Ectodermal cell (in vitro differentiated cells): ENCODE results near the gene SIGLEC12.
"Not testable (repeated sequence)": the region's sequence is repeated elsewhere in the genome, so short reads cannot be mapped to it uniquely, and the experiment has no call there.

Experiments used
- H3K27ac ChIP-seq: 2 replicates; pipeline ENCODE4 v1.7.0; 2013; ENCODE audit warnings: mild to moderate bottlenecking, low read depth, low read length; ENCODE audit not compliant: insufficient read depth, poor library complexity, severe bottlenecking
- H3K27me3 ChIP-seq: 2 replicates; pipeline ENCODE4 v1.7.0; 2013; ENCODE audit warnings: mild to moderate bottlenecking, low read length; ENCODE audit not compliant: insufficient read depth, control insufficient read depth, poor library complexity, severe bottlenecking
- H3K36me3 ChIP-seq: one replicate; pipeline ENCODE4 v1.7.0; 2013; ENCODE audit warnings: low read length; ENCODE audit not compliant: control insufficient read depth, insufficient read depth
- H3K4me1 ChIP-seq: one replicate; pipeline ENCODE4 v1.7.0; 2013; ENCODE audit warnings: low read length; ENCODE audit not compliant: control insufficient read depth, insufficient read depth
- H3K4me3 ChIP-seq: 2 replicates; pipeline ENCODE4 v1.7.0; 2013; ENCODE audit warnings: low read depth, low read length, control low read depth; ENCODE audit not compliant: insufficient read depth
- H3K9me3 ChIP-seq: 2 replicates; pipeline ENCODE4 v1.7.0; 2013; ENCODE audit warnings: mild to moderate bottlenecking, low read length, moderate library complexity; ENCODE audit not compliant: control insufficient read depth
- WGBS, 2 experiments: methylation state at CpG; one replicate each; pipeline ENCODE4 v1.1.7; 2013; ENCODE audit warnings: missing lambda C conversion rate in 2 of 2; 5-methylcytosine and 5-hydroxymethylcytosine counted together

Gene SIGLEC12

GRCh38 chr19:51505904-51506303, 4.3 kb upstream of the SIGLEC12 start:
- no peak overlapping the region for H3K27ac ChIP-seq
- WGBS, 2 experiments, result 55 to 60% methylated on average over 3 of the region's 3 CpGs
- H3K4me1 ChIP-seq, result no peaks in the 10 kb centered on the region
- no peaks in the 10 kb centered on the region for H3K9me3 ChIP-seq
- no peak overlapping the region for H3K4me3 ChIP-seq
- no peaks in the 10 kb centered on the region for H3K36me3 ChIP-seq
- H3K27me3 ChIP-seq, result no peaks in the 10 kb centered on the region

- Histone ChIP-seq H3K27me3 (no peaks in the 10 kb centered on the region), H3K4me1 (no peaks in the 10 kb centered on the region), H3K4me3 (no peak overlapping the region), H3K36me3 (no peaks in the 10 kb centered on the region), H3K9me3 (no peaks in the 10 kb centered on the region), H3K27ac (no peak overlapping the region)
- 61 to 78% methylated on average over 1 to 3 of the region's 3 CpGs for WGBS, 2 experiments
Observed at GRCh38 chr19:51503896-51504295, 2.3 kb upstream of the SIGLEC12 start.

GRCh38 chr19:51503286-51503817, 1.8 kb upstream of the SIGLEC12 start:
- Histone ChIP-seq H3K27ac (no peak overlapping the region), H3K4me3 (no peak overlapping the region), H3K36me3 (no peaks in the 10 kb centered on the region), H3K4me1 (no peaks in the 10 kb centered on the region), H3K27me3 (no peaks in the 10 kb centered on the region), H3K9me3 (no peaks in the 10 kb centered on the region)
- 86 to 89% methylated on average over 5 of the region's 5 CpGs for WGBS, 2 experiments

- not testable (repeated sequence) for H3K27me3 ChIP-seq, H3K4me1 ChIP-seq, H3K4me3 ChIP-seq, H3K9me3 ChIP-seq, H3K27ac ChIP-seq, H3K36me3 ChIP-seq
- 61 to 67% methylated on average over 8 of the region's 8 CpGs for WGBS, 2 experiments
Observed at GRCh38 chr19:51500931-51501330, 669 bp downstream of the SIGLEC12 start.

- H3K27me3 ChIP-seq, result no peaks in the 10 kb centered on the region
- H3K27ac ChIP-seq, result no peak overlapping the region
- no peaks in the 10 kb centered on the region for H3K36me3 ChIP-seq
- WGBS, 2 experiments, result 28 to 36% methylated on average over 2 of the region's 3 CpGs
- H3K9me3 ChIP-seq, result no peaks in the 10 kb centered on the region
- no peak overlapping the region for H3K4me3 ChIP-seq
- H3K4me1 ChIP-seq, result no peaks in the 10 kb centered on the region
Observed at GRCh38 chr19:51497666-51498065, 3.9 kb downstream of the SIGLEC12 start.

GRCh38 chr19:51493776-51494175, 7.8 kb downstream of the SIGLEC12 start:
- Histone ChIP-seq H3K4me3 (no peak overlapping the region), H3K27ac (no peak overlapping the region), H3K27me3 (no peaks in the 10 kb centered on the region), H3K9me3 (no peaks in the 10 kb centered on the region), H3K36me3 (no peaks in the 10 kb centered on the region), H3K4me1 (no peaks in the 10 kb centered on the region)
- 39 to 49% methylated on average over 2 of the region's 2 CpGs for WGBS, 2 experiments

- no peaks in the 10 kb centered on the region for H3K4me1 ChIP-seq
- H3K4me3 ChIP-seq, result no peak overlapping the region
- H3K27ac ChIP-seq, result no peak overlapping the region
- 76 to 83% methylated on average over 6 to 7 of the region's 7 CpGs for WGBS, 2 experiments
- H3K27me3 ChIP-seq, result no peaks in the 10 kb centered on the region
- H3K36me3 ChIP-seq, result no peaks in the 10 kb centered on the region
- no peaks in the 10 kb centered on the region for H3K9me3 ChIP-seq
Observed at GRCh38 chr19:51491586-51491985, 10.0 kb downstream of the SIGLEC12 start.

- Histone ChIP-seq H3K36me3 (no peaks in the 10 kb centered on the region), H3K4me3 (no peak overlapping the region), H3K27me3 (no peaks in the 10 kb centered on the region), H3K4me1 (no peaks in the 10 kb centered on the region), H3K27ac (no peak overlapping the region), H3K9me3 (no peaks in the 10 kb centered on the region)
- 75 to 77% methylated on average over 14 of the region's 14 CpGs for WGBS, 2 experiments
Observed at GRCh38 chr19:51490676-51491075, 10.9 kb downstream of the SIGLEC12 start.

- H3K9me3 ChIP-seq, result no peaks in the 10 kb centered on the region
- no peaks in the 10 kb centered on the region for H3K4me1 ChIP-seq
- no peaks in the 10 kb centered on the region for H3K27me3 ChIP-seq
- no peak overlapping the region for H3K4me3 ChIP-seq
- no peaks in the 10 kb centered on the region for H3K36me3 ChIP-seq
- WGBS, 2 experiments, result 45 to 60% methylated on average over 2 of the region's 2 CpGs
- H3K27ac ChIP-seq, result no peak overlapping the region
Observed at GRCh38 chr19:51489113-51489512, 12.5 kb downstream of the SIGLEC12 start.

- Histone ChIP-seq H3K4me3 (no peak overlapping the region), H3K9me3 (no peaks in the 10 kb centered on the region), H3K4me1 (no peaks in the 10 kb centered on the region), H3K27me3 (no peaks in the 10 kb centered on the region), H3K27ac (no peak overlapping the region), H3K36me3 (no peaks in the 10 kb centered on the region)
- WGBS, 2 experiments, result 72 to 74% methylated on average over 3 of the region's 3 CpGs
Observed at GRCh38 chr19:51488491-51488890, 13.1 kb downstream of the SIGLEC12 start.
